ENCODE results near the gene PRRT3. TPM values are rescaled to one million over a fixed set of nuclear protein-coding genes. Genes with fewer than 3 reads are reported as not detected.
"Not testable (repeated sequence)": the region's sequence is repeated elsewhere in the genome, so short reads cannot be mapped to it uniquely, and the experiment has no call there.

PRRT3 gene
- total RNA-seq, 1 donor from 2014 or later = 3.5 TPM

DNA sequence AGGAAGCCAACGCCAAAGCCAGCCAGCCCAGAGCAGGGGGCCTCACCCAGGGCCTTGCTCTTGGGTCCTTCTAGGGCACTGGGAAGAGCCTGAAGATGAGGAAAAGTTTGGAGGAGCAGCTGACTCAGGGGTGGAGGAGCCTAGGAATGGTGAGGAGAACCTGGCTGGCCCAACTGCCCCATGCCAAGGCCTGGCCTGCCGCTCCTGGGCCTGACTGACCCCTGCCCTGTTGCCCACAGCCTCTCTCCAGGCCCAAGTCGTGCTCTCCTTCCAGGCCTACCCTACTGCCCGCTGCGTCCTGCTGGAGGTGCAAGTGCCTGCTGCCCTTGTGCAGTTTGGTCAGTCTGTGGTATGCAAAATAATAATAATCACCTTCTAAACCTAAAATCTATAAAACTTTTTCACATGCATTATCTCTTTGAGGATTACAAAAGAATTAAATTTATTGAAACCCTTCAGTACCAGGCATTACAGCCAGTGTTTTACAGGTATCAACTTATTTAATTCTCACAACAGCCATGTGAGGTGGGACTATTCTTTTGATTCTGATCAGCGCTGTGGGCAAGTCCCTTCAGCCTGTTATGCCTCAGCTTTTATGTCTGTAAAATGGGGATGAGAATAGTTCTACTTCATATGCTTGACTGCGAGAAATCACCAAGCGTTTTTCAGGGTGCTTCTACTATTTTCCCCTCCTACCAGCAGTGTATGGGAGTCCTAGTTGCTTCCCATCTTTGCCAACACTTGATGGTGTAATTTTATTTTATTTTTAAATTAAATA, 33.8 kb downstream of the PRRT3 start:
- DNase-seq (ENCODE audit: low spot score) = no peak

DNA sequence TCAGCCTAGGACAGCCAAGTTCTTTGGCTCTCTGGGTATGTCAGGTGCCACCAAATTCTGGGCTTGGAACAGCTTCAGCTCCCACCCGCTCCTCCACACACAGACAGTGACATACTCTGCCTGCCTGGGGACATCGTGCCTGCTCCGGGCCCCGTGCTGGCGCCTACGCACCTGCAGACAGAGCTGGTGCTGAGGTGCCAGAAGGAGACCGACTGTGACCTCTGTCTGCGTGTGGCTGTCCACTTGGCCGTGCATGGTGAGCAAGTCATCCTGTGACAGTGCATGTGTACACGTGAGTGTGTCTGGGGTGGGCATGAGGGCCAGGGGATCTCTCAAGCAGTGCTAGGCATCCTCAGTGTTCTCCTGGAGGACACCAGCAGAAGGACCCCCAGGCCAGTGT, 34.4 kb downstream of the PRRT3 start:
- no peak for DNase-seq (ENCODE audit: low spot score)

DNA sequence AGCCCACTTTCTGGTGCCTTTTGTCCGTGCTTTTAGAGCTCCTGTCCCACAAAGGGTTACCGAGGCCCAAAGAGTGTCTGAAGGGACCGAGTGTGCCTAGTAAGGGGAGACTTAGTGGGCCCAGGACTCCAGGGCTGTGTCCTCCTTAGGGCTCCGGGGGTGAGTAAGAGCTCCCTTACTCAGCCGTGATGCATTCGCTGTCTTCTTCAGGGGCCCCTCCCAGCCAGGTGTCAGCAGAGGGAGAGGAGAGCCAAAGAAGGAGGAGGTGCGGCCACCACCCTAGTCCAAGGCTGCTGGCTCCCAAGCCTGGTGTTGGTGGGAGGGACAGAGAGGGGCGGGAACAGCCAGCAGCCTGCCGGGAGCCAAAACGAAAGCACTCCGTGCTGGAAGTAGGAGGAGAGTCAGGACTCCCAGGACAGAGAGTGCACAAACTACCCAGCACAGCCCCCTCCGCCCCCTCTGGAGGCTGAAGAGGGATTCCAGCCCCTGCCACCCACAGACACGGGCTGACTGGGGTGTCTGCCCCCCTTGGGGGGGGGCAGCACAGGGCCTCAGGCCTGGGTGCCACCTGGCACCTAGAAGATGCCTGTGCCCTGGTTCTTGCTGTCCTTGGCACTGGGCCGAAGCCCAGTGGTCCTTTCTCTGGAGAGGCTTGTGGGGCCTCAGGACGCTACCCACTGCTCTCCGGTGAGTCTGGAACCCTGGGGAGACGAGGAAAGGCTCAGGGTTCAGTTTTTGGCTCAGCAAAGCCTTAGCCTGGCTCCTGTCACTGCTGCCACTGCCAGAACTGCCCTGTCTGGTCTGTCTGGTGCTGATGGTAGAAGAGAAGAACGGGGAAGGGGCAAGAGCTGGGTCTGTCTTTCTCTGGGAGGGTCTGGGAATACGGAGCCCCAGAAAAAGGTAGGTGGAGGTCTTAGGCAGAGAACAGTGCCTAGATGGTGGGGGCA, 35.2 kb downstream of the PRRT3 start, which contains the start of gene IL17RC:
IL17RC (plus strand) TSS at position 365 of the 947 bp plus-strand sequence; CDS start at position 583, 218 bp downstream.
- DNase-seq (ENCODE audit: low spot score) = peak; percentile 89

DNA sequence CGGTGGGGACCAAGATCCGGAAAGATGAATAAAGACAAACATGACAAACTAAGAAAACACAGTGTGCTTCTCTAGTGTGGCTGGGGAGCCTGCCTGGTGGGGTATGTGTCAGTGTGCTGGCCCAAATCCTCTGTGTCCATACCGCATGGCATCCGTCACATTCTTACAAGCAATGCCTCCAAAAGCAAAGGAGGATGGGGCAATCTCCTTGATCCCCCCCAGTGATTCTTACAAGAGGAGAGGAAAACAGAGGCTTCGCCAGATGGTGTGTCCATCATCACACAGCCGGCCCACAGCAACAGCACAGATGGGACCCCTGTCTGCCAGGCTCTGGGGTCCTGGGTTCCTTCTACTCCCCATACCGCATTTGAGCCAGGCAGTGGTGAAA, 35.9 kb downstream of the PRRT3 start:
- no peak for DNase-seq (ENCODE audit: low spot score)

DNA sequence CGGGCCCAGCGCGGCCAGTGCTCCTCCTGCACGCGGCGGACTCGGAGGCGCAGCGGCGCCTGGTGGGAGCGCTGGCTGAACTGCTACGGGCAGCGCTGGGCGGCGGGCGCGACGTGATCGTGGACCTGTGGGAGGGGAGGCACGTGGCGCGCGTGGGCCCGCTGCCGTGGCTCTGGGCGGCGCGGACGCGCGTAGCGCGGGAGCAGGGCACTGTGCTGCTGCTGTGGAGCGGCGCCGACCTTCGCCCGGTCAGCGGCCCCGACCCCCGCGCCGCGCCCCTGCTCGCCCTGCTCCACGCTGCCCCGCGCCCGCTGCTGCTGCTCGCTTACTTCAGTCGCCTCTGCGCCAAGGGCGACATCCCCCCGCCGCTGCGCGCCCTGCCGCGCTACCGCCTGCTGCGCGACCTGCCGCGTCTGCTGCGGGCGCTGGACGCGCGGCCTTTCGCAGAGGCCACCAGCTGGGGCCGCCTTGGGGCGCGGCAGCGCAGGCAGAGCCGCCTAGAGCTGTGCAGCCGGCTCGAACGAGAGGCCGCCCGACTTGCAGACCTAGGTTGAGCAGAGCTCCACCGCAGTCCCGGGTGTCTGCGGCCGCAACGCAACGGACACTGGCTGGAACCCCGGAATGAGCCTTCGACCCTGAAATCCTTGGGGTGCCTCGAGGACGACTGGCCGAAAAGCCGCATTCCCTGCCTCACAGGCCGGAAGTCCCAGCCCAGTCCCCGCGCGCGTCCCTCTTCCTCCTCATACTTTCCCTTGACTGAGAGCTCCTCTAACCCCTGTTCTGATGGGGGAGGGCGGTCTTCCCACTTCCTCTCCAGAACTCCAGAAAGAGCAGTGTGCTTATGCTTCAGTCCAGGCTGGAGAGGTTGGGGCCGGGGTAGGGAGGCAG, 36.7 kb downstream of the PRRT3 start:
- DNase-seq (ENCODE audit: low spot score) = peak; percentile 76

DNA sequence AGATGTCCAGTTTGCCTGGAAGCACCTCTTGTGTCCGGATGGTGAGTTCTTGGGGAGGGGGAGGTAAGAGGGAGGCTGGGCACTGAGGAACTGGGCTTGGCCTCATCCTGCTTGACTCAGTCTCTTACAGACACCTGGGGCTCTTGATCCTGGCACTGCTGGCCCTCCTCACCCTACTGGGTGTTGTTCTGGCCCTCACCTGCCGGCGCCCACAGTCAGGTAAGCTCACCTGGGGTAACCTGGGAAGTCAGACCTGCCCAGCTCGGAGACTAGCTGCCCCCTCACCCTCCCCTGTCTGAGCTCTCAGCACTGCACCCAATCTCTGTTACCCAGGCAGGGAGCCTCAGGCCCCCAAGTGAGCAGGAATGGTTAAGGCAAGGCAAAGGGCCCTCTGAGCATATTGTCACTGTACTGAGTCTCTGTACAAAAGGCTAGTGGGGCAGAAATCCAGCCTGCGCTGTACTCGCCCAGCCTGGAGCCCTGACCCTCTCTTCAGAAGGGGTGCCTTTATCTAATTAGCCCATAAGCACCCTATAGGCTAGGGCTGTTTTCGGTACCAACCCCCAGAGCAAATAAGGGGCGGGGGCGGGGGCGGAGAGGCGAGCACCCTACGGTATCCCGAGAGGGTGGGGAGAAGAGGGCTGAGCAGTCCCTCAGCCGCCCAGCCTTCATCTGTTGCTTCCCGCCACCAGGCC, 37.5 kb downstream of the PRRT3 start:
- no peak for DNase-seq (ENCODE audit: low spot score)

DNA sequence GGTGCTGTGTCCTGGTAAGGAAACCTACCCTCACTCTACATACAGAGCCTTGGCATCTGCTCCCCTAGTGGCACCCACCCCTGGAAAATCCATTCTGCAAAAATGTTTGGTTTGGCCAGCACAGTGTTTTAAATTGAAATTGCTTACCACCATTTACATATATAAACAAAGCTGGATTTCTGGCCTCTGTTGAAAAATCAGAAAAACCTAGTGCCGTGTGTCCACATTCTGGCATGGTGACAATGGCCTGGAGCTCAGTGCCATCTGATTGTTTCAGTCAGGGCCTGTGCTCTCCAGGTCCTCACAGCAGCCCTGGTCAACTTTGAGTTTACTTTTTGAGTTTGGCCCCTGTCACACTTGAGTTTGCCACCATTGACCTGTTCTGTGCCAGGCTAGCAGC, 38.2 kb downstream of the PRRT3 start:
- no peak for DNase-seq (ENCODE audit: low spot score)

DNA sequence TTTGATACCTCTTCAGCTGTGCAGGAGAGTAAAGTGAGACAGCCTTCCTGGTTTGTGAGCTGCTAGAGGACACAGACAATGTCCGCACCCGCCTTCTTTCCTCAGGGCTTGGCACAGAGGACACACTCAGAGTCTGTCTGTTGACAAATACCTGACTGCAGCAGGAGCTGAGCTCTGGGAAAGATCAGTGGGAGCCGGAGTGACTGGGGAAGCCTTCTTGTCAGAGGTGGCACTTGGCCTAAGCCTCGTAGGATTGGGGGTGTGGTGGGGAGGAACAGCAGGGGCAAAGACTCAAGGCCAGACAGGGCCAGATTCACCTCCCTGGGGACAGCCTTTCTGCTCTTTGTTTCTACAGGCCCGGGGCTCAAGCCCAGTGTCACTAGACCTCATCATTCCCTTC, 38.6 kb downstream of the PRRT3 start:
- no peak for DNase-seq (ENCODE audit: low spot score)

DNA sequence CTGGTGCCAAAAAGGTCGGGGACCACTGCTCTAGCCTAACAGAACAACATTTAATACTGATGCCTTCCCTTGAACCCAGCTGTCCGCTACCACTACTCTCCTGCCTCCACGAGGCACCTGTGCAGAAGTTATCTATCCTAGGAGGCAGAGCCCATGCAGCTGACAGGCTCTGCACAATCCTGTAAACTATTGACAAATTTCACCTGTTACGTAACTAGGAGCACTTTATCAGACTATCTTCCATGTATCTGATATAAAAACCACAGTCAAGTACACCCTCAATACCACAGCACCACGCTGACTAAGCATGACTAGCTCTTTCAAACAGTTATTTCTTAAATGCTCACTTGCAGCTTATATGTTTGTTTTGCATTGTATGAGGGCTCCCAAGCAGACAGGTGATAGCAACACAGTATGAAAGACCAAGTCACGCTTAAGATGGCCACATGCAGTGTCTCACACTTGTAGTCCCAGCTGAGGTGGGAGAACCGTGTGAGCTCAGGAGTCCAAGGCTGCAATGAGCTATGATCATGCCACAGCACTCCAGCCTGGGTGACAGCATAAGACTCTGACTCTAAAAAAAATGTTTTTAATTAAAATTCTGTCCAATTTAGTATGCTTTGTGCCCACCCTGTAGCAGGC, 39.8 kb downstream of the PRRT3 start:
- no peak for DNase-seq (ENCODE audit: low spot score)

DNA sequence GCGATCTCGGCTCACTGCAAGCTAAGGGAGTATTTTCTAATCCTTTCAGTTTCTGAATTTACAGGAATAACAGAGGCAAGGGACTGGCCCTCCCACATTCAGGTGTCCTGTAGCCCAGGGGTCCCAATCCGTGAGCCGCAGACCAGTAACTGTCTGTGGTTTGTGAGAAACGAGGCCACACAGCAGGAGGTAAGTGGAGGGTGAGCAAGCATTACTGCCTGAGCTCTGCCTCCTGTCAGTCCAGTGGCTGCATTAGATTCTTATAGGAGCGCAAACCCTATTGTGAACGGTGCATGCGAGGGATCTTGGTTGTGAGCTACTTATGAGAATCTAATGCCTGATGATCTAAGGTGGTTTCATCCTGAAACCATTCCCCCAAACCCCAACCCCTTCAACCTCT, 40.3 kb downstream of the PRRT3 start:
- DNase-seq (ENCODE audit: low spot score) = no peak

DNA sequence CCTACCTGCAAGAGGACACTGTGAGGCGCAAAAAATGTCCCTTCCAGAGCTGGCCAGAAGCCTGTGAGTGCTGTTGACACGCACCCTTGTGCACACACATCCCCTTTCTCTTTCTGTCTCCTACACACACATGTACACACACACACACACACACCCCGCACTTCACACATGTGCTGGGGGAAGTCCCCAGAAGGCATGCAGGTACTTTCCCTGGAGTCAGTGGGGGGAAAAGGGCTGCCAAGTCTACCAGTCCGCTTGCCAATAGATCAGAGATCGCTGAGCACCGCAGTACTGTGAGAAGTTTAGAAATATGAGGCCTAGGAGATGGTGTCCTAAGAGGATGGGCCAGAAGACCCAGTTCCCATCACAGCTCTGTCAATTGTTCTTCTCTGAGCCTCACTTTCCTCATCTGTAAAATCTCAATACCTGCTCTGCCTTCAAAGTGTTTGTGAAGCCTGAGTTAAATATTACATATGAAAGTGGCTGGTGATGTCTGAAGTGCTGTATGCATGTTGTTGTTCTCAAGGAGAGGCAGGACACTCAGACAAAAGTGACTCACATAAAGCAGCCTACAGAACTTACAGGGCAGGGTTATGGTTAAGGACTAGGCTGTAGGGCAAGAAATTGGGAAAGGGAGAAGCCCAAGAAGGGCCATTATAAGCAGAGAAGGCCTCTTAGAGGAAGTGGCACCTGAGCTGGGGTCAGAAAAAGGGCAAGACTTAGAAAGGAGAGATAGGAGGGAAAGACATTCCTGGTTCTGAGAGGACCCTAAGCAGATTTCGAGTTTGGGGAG, 42.8 kb downstream of the PRRT3 start:
- DNase-seq (ENCODE audit: low spot score) = no peak

DNA sequence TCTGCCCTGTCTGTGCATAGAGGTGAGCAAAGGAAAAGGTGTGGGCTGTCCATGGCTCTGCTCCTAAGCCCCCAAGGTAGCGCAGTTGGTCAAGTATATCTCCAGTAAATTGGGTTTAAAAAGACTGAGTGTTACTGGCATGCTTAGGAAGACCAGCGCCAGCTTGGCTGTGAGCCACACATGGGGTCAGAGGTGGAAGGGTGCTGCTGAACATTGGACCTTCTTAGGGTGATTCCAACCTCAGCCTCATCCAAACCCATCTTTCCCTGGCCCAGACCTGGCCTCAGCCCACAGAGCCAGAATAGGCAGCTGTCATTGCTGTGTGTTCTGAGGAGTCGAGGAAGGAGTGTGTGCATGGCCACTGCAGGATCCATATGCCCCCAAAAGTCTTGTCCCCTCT, 43.9 kb downstream of the PRRT3 start:
- DNase-seq (ENCODE audit: low spot score) = no peak

DNA sequence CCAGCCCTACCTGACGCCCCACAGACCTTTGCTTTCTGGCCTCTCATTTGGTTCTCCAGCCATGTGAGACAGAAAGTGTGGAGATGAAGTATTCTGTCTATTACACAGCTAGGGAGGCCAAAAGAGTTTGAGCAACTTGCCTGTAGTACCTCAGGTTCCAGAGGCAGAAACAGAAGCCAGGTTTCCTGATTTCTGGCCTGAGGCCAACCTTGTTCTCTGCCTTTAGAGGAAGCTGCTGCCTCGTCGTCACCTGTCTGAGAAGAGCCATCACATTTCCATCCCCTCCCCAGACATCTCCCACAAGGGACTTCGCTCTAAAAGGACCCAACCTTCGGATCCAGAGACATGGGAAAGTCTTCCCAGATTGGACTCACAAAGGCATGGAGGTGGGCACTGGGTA, 45.7 kb downstream of the PRRT3 start:
- DNase-seq (ENCODE audit: low spot score) = no peak

DNA sequence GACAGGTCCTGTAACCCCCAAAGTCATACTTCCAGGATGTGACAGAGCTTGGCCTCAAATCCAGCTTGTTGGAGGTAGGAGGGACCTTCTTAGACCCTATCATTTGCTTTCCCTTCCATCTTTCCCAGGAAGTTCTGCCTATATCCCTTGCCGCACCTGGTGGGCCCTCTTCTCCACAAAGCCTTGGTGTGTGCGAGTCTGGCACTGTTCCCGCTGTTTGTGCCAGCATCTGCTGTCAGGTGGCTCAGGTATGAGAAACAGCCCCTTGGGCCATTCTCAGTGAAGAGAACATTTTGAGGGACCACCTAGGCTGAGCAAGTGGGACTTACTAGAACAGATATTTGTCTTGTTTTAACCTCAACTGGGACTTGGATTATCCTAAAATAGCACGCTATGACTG, 48.3 kb downstream of the PRRT3 start:
- no peak for DNase-seq (ENCODE audit: low spot score)

DNA sequence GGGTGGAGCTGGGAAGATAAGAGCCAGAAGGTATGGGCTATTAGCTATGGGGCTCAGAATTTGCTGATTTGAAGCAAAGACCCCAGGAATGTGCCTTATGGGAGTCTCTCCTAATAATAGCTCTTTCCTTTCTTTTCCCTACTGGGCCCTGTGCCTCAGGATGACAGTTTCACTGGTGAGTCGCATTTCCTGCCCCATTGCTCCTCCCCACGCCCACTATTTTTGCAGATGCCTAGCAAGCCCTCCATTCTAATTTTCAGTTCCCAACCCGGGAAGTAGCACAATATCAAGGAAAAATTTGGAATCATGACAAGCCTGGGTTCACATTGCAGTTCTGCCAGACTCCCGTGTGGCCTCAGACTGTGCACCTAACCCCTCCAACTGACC, 49.0 kb downstream of the PRRT3 start:
- DNase-seq (ENCODE audit: low spot score) = no peak

DNA sequence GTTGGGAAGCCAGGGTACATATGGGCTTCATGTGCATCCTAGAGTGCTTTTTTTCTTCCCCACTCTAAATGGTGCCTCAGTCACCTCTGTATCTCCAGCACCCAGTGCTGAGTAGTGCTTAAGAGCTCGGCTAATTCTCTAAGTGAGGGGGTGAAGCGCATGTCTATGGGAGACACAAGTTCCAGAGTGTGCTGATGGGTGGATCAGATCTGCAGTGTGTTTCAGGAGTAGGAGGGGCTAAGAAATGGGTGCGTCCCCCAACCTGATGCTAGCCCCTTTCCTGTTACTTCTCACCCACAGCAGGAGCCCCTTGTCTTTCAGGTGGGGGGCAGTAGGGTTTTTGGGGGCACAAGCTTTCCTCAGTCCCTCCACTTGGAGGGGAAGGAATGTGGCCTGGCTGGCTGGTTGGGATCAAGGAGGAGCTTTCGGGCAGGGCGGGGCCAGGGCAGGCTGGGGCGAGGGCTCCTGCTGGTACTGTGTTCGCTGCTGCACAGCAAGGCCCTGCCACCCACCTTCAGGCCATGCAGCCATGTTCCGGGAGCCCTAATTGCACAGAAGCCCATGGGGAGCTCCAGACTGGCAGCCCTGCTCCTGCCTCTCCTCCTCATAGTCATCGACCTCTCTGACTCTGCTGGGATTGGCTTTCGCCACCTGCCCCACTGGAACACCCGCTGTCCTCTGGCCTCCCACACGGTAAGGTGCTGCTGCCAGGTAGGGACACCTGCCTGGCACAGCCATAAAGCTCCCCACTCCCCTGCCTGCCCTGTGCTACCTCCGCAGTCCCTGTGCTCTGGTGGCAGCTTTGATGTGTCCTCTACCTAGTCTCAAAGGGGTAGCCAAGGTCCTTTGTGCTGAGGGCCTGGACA, 49.6 kb downstream of the PRRT3 start, which contains the start of gene IL17RE:
IL17RE (plus strand) TSS at position 477 of the 866 bp plus-strand sequence; CDS start at position 562, 85 bp downstream.
- peak; percentile 66 for DNase-seq (ENCODE audit: low spot score)

DNA sequence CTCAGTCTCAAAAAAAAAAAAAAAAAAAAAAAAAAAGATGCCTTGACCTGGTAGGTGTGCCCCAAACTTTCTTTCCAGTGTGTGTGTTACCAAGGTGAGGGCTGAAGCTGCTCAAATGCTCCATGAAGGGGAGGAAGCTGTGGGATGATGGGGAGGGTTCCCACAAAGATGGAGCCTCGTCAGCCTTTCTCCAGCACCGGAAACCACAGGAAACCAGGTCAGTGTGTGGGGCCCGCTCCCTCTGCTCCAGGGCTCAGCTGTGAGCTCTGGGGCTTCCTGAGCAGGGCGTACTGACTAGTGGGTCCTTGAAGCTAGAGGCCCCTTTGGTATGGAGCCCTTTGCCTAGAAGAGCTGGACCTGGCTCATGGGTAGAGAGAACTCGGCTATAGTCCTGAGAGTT, 50.2 kb downstream of the PRRT3 start:
- no peak for DNase-seq (ENCODE audit: low spot score)

DNA sequence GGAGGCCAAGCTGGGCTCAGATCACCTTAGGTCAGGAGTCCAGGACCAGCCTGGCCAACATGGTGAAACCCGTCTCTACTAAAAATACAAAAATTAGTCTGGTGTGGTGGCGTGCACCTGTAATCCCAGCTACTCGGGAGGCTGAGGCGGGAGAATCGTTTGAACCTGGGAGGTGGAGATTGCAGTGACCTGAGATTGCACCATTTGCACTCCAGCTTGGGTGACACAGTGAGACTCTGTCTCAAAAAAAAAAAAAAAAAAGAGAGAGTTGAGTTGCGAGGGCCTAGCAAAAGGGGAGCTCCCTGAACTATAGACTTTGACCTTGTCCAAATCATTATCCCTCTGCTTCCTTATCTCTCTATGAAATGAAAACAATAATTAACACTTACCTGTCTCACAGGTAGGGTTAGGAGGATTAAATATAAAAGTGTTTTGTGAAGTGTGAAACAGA, 51.2 kb downstream of the PRRT3 start:
- DNase-seq (ENCODE audit: low spot score) = not testable (repeated sequence)
